Skin epidermis (tissue), 12 donors: Measurements from ENCODE around the gene GLIS1.

Experiments used
- H3K27ac ChIP-seq, 21 experiments: fragments of 200-600 bp; sonication (generic) in 11 of 21; one replicate each; pipeline ENCODE4 v1.5.0; 2020; ENCODE audit warnings: mild to moderate bottlenecking in 3 of 21, inconsistent platforms in 2 of 21, moderate library complexity in 2 of 21
- H3K4me3 ChIP-seq, 7 experiments: fragments of 200-600 bp; sonication (generic) in 2 of 7; one replicate each; pipeline ENCODE4 v1.5.0; 2020; ENCODE audit warnings: inconsistent platforms in 2 of 7, mild to moderate bottlenecking in 2 of 7, moderate library complexity in 1 of 7

GLIS1 gene

DNA sequence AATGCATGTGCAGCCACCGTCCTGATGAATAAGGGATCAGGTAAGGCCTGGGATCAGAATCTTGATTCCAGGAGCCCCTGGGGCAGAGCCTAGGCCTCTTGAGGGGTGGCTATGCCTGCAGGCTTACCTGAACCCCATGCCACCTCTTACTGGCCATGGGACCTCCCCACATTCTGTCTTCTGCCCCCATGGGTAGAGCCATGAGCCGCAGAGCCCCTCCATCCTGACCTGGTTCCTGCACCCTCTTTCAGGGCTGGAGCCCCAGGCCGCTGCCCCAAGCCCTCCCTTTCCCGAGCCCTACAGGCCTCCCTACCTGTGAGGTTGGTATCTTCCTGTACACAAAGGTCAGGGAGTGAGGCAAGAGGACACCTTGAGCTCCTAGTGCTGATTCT, 159.0 kb downstream of the GLIS1 start:
- Histone ChIP-seq H3K27ac (no peak overlapping the region), H3K4me3 (no peak overlapping the region)

DNA sequence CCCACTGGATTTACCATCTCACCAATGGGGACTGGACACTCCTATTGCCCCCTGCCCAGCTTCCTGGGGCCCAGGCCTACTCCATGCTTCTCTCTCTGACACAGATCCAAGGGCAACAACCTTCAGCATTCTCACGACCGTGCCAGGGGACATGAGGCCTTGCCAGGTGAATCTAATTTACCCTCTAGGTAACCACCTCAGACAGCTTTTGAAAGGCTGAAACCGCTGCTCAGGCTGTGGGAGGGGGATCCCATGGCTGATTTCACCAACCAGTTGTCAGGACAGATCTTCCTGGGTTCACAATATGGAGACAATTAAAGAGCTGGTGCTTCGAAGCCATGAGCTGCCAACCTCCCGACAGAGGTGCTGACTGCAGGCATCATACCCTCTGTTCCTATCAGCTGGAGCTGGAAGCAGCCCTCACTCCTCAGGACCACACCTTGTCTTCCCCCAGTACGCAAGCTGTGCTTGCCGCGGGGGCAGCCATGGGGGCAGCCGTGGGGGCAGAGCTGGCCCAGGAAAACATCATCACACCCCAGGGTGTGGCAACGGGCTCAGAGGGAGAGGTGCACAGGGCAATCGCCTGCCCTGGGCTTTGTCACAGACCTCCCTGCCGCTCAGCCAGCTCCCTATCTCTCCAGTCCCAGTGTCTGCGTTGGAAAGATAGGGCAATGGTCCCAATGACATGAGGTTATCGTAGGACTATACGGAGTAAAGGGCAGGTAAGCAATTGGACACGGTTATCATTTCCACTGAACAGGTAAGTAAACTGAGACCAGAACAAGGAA, 159.5 kb downstream of the GLIS1 start:
- Histone ChIP-seq H3K27ac (no peak overlapping the region), H3K4me3 (no peak overlapping the region)

GRCh38 chr1:53578358-53578757, 160.6 kb downstream of the GLIS1 start:
- H3K27ac ChIP-seq = no peak overlapping the region

DNA sequence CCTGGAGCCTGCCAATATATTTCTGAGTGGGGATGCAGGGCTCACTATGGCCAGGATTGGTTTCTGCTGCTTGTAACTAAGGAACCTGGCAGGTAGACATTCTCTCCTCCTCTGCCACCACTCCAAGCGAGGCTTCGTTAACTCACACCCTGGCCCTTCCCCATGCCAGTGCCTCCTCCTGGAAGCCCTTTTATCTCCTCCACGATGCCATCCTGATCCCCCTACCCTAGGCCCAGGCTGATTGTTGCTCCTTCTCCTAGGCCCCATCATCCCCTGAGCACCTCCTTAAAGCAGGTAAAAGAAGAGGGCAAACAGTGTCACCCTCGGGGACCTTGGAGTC, 161.2 kb downstream of the GLIS1 start:
- H3K4me3 ChIP-seq = no peak overlapping the region
- no peak overlapping the region for H3K27ac ChIP-seq

More at GRCh38 chr1:53578358-53578757, 160.6 kb downstream of the GLIS1 start:
- no peak overlapping the region for H3K4me3 ChIP-seq

DNA sequence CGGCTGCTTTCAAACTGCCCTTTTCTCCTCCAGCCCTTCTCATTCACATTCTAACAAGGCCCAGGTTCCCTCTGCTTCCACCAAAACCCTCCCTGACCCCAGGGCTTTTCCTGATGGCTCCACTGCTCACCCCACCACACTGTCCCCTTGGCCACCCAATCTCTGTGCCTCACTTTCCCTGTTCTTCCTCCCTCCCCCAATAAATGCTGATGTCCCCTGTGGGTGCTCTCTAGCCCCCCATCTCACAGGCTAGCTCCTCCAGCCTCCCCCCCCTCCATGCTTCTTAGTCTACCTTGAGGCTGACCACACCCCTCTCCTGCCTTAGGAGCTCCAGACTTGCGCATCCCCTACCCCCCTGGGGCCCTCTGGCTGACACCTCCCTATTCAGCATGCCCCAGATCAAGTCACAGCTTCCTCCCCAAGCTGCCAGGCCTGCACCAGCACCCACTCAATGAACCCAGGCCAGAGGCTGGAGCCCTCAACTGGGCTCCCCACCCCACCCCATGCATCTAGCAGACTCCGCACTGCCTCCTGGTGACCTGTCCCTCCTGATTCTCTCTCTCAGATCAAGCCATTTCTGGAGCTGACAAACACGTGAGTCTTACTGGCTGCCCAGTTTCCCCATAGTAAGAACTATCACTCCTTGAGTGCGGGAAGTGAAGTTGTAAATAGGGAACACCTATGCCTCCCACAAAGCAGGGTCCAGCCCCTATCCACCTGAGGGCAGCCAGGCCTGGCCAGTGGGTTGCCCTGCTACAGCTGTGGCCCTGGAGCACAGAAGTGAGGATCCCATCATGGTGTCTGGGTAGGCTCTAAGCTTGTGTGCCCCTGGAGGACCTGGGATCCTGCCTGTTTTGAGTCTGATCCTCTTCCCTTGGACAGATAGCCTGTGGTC, 161.9 kb downstream of the GLIS1 start:
- no peak overlapping the region for H3K4me3 ChIP-seq
- no peak overlapping the region for H3K27ac ChIP-seq

DNA sequence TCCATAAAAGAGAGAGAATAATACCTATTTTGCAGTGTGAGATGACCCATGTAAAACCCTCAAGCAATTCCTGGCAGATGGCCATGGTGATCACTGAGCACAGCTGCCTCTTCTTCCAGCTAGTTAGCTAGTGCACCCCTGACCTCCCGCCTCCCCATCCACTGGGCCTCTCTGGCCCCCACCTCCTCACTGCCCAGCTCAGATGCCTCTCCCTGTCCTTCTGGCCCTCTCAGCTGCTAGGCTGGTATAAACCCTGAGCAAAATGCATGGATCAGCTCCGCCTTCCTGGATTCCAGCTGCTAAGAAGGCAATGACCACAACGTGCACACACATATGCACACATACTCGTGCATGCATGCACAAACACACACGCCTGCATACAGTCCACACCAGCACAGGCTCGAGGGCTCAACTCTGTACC, 162.6 kb downstream of the GLIS1 start:
- no peak overlapping the region for H3K4me3 ChIP-seq
- H3K27ac ChIP-seq = no peak overlapping the region

DNA sequence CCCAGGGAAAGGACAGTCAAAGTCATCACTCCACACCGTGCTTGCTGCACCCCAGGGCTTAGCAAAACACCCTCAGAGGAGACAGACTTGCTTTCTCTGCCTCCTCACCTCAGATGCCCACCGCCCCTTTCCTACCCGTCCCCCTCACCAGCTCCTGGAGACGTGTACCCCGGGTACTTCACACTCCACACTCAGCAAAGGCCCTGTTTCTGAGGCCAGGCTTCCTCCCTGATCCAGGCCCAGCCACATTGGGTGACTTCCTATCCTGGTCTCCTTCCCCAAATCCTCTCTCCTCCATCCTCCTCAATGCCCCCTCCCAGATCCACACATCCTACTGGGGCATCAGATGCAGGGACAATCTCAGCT, 163.0 kb downstream of the GLIS1 start:
- no peak overlapping the region for H3K27ac ChIP-seq

DNA sequence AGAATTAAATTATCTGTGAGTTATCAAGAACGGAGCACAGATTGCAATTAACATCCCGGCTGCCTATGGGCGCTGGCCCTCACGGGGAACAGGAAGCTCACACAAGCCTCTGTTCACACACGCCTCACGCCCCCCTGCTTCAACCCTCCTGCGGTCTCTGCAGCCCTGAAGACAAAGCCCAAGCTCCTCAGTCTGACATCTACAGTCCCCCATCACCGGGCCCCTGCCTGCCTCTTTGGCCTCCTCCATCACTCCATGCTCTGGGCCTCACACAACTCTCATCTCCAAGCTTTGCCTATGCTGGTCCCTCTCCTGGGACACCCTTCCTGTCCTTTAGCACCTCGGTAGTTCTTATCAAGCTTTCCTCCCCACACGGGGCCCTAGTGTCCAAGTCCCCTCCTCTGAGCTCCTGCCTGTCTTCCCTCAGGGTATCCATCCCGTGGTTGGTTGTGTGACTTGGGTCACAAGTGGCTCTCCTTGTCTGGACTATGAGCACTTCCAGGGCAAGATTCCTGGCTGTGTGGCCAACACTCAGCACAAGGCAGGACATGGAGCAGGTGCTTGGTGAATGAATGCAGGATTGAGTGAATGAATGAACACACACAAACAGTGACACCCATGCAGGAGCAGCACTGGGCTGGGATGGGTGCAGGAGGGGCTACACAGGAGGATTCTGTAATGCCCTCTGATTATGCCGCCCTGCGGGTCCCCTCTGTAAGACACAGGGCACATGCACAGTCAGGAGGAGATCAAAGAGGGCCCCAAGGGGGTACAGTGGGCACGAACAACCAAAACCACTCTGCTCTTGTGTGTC, 163.6 kb downstream of the GLIS1 start:
- Histone ChIP-seq H3K27ac (no peak overlapping the region), H3K4me3 (no peak overlapping the region)

More for the DNA sequence above, 163.0 kb downstream of the GLIS1 start:
- no peak overlapping the region for H3K4me3 ChIP-seq

DNA sequence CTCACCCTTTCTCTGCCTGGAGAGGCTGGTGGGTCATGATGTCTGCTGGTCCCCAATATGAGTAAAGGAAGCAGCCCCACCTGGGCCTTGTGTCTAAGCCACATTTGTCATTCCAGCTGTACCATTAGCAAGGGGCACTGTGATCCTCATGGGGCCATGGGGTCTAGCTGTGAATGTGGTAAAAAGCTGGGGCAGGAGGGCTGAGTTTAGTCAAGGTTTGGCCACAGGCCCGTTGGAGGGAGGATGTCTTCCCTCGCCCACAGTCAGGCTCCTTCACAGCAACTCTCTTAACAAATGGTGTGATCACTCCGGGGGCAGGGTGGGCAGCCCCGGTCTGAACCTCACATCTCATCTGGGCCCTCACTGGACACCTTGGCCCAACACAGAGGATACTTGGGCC, 164.3 kb downstream of the GLIS1 start:
- no peak overlapping the region for H3K4me3 ChIP-seq
- no peak overlapping the region for H3K27ac ChIP-seq

DNA sequence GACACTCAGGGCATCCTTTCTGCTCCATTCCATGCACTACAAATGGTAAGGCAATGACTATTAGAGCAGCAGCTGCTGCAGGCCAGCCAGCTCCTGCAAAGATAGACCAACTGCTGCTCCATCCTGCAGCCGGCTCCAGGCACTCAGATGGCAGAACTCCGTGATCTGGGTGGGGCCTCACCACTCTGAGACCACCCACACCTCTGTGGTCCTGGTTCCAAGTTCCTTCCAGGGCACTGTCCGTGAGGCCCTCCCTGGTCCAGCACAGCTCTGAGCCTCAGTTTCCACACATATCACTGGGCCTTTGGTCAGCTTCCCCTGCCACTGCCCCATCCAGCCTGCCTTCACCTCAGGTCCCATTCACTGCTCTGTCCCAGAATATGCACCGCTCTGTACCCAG, 165.0 kb downstream of the GLIS1 start:
- Histone ChIP-seq H3K27ac (no peak overlapping the region), H3K4me3 (no peak overlapping the region)

DNA sequence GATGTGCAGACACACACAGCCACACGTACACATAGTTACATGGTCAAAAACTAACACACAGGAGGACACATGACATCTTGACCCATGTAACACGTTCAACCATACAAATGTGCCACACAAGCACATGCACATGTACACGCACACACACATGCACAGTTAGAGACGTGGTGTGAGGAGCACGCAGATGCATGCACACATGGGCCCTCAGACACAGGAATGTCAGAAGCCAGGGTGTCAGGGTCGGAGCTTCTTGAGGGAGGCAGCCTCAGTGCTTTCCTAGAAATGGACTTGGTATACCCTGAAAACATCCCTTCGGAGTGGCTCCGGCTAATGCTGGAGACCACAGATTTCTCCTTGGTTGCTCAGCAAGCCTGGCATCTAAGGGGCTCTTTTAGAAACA, 165.4 kb downstream of the GLIS1 start:
- no peak overlapping the region for H3K4me3 ChIP-seq
- H3K27ac ChIP-seq = no peak overlapping the region

GRCh38 chr1:53572815-53573173, 166.2 kb downstream of the GLIS1 start:
- Histone ChIP-seq H3K4me3 (no peak overlapping the region), H3K27ac (peak overlapping the region in 8 of 21 experiments; percentile 4 to 77 (median 31))

- peak overlapping the region in 8 of 21 experiments; percentile 4 to 77 (median 31) for H3K27ac ChIP-seq
Observed at GRCh38 chr1:53572065-53572814, 166.7 kb downstream of the GLIS1 start.

GRCh38 chr1:53568540-53568939, 170.4 kb downstream of the GLIS1 start:
- no peak overlapping the region for H3K4me3 ChIP-seq
- no peak overlapping the region for H3K27ac ChIP-seq

More at GRCh38 chr1:53572065-53572814, 166.7 kb downstream of the GLIS1 start:
- no peak overlapping the region for H3K4me3 ChIP-seq

DNA sequence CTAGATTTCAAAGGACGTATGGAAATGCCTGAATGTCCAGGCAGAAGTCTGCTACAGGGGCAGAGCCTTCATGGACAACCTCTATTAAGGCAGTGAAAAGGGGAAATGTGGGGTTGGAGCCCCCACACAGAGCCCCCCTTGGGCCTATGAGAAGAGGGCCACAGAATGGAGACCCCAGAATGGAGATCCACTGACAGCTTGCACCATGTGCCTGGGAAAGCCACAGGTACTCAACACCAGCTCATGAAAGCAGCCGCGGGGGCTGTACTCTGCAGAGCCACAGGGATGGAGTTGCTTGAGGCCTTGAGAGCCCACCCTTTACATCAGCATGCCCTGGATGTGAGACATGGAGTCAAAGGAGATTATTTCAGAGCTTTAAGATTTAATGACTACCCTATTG, 171.1 kb downstream of the GLIS1 start:
- H3K27ac ChIP-seq = no peak overlapping the region
- no peak overlapping the region for H3K4me3 ChIP-seq

DNA sequence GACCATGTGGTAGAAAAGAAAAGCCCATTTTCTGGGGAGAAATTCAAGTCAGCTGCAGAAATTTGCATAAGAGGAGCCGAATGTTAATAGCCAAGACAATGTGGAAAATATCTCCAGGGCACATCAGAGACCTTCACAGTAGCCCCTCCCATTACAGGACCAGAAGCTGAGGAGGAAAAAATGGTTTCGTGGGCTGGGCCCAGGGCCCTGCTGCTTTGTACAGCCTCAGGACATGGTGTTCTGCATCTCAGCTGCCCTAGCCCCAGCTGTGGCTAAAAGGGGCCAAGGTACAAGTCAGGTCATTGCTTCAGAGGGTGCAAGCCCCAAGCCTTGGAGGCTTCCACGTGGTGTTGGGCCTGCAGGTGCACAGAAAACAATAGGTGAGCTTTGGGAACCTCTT, 171.5 kb downstream of the GLIS1 start:
- Histone ChIP-seq H3K27ac (no peak overlapping the region), H3K4me3 (no peak overlapping the region)

- Histone ChIP-seq H3K4me3 (no peak overlapping the region), H3K27ac (no peak overlapping the region)
Observed at GRCh38 chr1:53563611-53564010, 175.4 kb downstream of the GLIS1 start.

DNA sequence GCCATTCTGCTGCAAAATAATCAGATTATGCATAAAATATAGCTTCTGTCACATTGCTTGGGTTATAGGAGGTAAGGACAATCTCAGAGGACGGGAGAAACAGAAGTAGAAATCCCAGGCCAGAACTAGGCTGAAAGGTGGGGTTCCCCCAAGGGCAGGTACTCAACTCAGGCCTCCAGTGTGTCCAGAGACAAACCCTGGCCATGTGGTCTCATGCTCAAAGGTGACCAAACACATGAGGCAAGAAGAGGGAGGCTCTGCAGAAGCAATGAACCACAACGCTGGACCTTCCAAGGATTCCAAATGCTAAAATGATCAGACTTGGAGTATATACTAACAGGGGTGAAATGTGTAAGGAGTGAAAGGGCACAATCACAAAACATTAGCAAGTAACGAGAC, 176.0 kb downstream of the GLIS1 start:
- no peak overlapping the region for H3K4me3 ChIP-seq
- no peak overlapping the region for H3K27ac ChIP-seq

- H3K4me3 ChIP-seq = no peak overlapping the region
- no peak overlapping the region for H3K27ac ChIP-seq
Observed at GRCh38 chr1:53562291-53562980, 176.5 kb downstream of the GLIS1 start.
